Measurements from ENCODE around the gene CDKL4. TPM values are rescaled to one million over a fixed set of nuclear protein-coding genes. Genes with fewer than 3 reads are reported as not detected.
"Not testable (repeated sequence)": the region's sequence is repeated elsewhere in the genome, so short reads cannot be mapped to it uniquely, and the experiment has no call there.

The CDKL4 gene
- total RNA-seq, 4 donors from 2014 or later: 0.48 to 1.5 TPM; not detected in 2

- no peaks in the 10 kb centered on the region for H3K4me1 ChIP-seq
- H3K27me3 ChIP-seq: no peaks in the 10 kb centered on the region
- WGBS: 85% methylated on average over 1 of the region's 1 CpG
- no peak for DNase-seq (ENCODE audit: low spot score in 2 of 2)
- no peak overlapping the region for H3K4me3 ChIP-seq
- no peak for TF ChIP-seq POLR2A (IDR thresholded peaks at IDR 0.05)
- TF ChIP-seq POLR2AphosphoS5 (IDR thresholded peaks at IDR 0.05): no peak
- TF ChIP-seq EP300 (IDR thresholded peaks at IDR 0.05): no peak
- TF ChIP-seq CTCF (IDR thresholded peaks at IDR 0.05): no peak
- no peaks in the 10 kb centered on the region for H3K36me3 ChIP-seq
- H3K9me3 ChIP-seq: no peaks in the 10 kb centered on the region
- H3K27ac ChIP-seq: no peak overlapping the region
Measured at GRCh38 chr2:39202639-39203369, 41.0 kb downstream of the CDKL4 start.

- not testable (repeated sequence) for H3K27ac ChIP-seq; H3K36me3 ChIP-seq; H3K27me3 ChIP-seq; H3K4me3 ChIP-seq; H3K9me3 ChIP-seq; H3K4me1 ChIP-seq; DNase-seq (ENCODE audit: low spot score in 2 of 2)
- 98% methylated on average over 2 of the region's 2 CpGs for WGBS
Measured at GRCh38 chr2:39197003-39197402, 46.8 kb downstream of the CDKL4 start.

- H3K4me1 ChIP-seq: no peaks in the 10 kb centered on the region
- no peaks in the 10 kb centered on the region for H3K27me3 ChIP-seq
- no peak overlapping the region for H3K27ac ChIP-seq
- WGBS: 94% methylated on average over 3 of the region's 3 CpGs
- TF ChIP-seq CTCF (IDR thresholded peaks at IDR 0.05) (no peak), EP300 (IDR thresholded peaks at IDR 0.05) (no peak), POLR2A (IDR thresholded peaks at IDR 0.05) (no peak), POLR2AphosphoS5 (IDR thresholded peaks at IDR 0.05) (no peak)
- no peak for DNase-seq (ENCODE audit: low spot score in 2 of 2)
- no peak overlapping the region for H3K4me3 ChIP-seq
- H3K9me3 ChIP-seq: no peaks in the 10 kb centered on the region
- no peaks in the 10 kb centered on the region for H3K36me3 ChIP-seq
Measured at GRCh38 chr2:39194686-39195085, 49.1 kb downstream of the CDKL4 start.

- TF ChIP-seq POLR2A (IDR thresholded peaks at IDR 0.05) (no peak), CTCF (IDR thresholded peaks at IDR 0.05) (no peak), EP300 (IDR thresholded peaks at IDR 0.05) (no peak), POLR2AphosphoS5 (IDR thresholded peaks at IDR 0.05) (no peak)
Measured at GRCh38 chr2:39188960-39189494, 54.7 kb downstream of the CDKL4 start.

GRCh38 chr2:39183673-39184072 lies 60.1 kb downstream of the CDKL4 start:
- no peak overlapping the region for H3K4me3 ChIP-seq
- no peaks in the 10 kb centered on the region for H3K9me3 ChIP-seq
- H3K27ac ChIP-seq: no peak overlapping the region
- no peaks in the 10 kb centered on the region for H3K27me3 ChIP-seq
- no peak for DNase-seq (ENCODE audit: low spot score in 2 of 2)
- no peaks in the 10 kb centered on the region for H3K36me3 ChIP-seq
- no peak for TF ChIP-seq POLR2A (IDR thresholded peaks at IDR 0.05)
- no peak for TF ChIP-seq CTCF (IDR thresholded peaks at IDR 0.05)
- TF ChIP-seq EP300 (IDR thresholded peaks at IDR 0.05): no peak
- TF ChIP-seq POLR2AphosphoS5 (IDR thresholded peaks at IDR 0.05): no peak
- no peaks in the 10 kb centered on the region for H3K4me1 ChIP-seq
- WGBS: 73% methylated on average over 2 of the region's 2 CpGs

More at GRCh38 chr2:39188960-39189494, 54.7 kb downstream of the CDKL4 start:
- H3K4me3 ChIP-seq: no peak overlapping the region
- DNase-seq (ENCODE audit: low spot score in 2 of 2): no peak
- H3K36me3 ChIP-seq: no peaks in the 10 kb centered on the region
- no peak overlapping the region for H3K27ac ChIP-seq
- no peaks in the 10 kb centered on the region for H3K4me1 ChIP-seq
- no peaks in the 10 kb centered on the region for H3K9me3 ChIP-seq
- no peaks in the 10 kb centered on the region for H3K27me3 ChIP-seq
- WGBS: 75% methylated on average over 4 of the region's 4 CpGs

Measured in suprapubic skin (tissue), 4 donors.